Stimulated activated CD4-positive, alpha-beta T cell treated with anti-CD3 and anti-CD28 coated beads, Interleukin-2, amount 100 ng/mL, for 24 hours (primary cell): ENCODE results near the gene LIPC.

Source experiments
- DNase-seq, 2 donors: peaks; one replicate each; pipeline ENCODE4 v3.0.0-alpha.2; 2020

LIPC gene

DNA sequence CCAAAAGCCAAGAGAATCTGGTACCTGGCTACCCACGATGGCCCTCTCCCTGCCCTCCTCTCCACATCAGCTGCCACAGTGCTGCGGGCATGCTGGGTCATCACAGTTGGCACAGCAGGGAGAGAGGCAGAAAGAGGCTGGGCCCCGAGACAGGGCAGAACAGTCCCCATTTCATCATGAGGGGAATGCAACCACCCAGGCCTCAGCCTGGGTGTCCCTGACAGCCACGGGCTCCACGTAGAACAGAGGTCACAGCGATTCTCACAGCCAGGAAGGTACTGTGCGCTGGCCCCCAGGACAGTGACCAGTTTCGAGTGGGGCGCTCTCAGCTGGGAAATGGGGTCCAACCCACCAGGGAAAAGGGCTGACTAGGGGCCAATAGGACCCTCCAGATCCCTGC lies 6.3 kb downstream of the LIPC start:
- no peak for DNase-seq

DNA sequence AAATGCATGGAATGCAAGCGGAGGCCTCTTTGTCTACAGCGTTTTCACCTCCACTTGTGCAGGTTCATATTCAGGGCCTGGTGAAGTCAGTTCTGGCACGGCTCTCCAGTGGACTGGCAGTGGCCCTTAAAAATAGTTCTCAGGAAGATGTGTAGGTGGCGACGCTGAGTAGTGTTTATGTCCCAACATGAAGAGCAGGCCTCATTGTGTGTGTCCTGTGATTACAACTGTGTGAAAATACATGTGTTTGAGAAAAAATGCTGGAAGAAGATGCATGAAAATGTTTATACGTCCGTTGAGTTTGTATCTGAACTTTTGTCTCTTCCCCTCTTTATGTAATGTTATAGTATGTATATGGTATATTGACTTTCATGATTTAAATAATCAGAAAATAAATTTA lies 7.2 kb downstream of the LIPC start:
- peak in 1 of 2 donors; percentile 29 for DNase-seq

DNA sequence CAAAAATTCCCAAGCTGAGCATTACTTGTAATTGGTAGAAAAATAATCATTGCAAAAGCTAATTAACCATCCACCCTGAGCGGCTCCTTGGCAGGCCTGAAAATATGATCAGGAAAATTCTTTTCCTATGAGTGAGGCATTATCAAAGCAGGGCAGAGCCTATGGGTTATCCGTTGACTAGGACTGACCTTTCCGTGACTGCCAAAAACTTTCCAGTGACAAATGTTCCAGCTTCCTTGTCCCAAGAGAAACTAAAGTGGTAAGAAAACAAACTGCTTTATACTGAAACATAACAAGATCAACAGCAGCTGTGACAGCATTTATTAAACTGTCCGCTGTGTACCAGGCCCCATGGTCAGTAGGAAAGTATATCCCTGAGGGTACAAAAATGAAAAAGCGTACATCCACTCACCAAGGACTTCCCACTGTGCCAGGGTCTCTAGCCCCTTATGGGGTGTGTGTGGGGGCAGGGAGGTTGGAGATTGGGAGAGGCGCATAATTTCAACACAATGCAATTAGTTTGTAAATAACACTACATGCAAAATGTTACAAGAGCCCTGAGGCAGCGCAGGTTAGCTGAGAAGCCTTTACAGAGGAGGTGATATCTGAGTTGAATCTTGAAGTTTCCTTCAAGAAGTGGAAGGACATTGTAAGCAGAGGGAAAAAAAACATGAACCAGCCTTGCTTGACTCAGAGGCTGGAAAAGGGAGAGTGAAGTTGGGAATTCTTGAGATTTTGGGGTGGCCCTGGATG lies 8.5 kb downstream of the LIPC start:
- no peak for DNase-seq

DNA sequence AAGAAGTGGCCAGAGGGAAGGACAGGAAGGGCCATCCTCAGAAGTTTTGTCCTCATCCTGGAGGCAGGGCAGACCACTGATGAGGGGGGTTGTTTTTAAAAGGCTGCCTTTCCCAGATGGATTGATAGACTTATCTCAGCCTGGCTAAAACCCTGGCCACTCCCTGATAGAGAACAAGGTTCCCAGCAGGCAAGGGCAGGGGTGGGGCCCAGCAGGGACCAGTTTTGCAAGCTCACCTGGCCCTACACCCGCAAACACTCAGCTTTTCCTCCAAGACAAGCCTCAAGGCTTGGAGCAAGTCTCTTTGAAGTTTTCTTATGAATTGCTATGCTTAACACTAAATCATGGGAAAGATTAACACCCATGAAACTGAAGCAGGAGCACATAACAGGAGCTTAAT lies 9.1 kb downstream of the LIPC start:
- DNase-seq: no peak

DNA sequence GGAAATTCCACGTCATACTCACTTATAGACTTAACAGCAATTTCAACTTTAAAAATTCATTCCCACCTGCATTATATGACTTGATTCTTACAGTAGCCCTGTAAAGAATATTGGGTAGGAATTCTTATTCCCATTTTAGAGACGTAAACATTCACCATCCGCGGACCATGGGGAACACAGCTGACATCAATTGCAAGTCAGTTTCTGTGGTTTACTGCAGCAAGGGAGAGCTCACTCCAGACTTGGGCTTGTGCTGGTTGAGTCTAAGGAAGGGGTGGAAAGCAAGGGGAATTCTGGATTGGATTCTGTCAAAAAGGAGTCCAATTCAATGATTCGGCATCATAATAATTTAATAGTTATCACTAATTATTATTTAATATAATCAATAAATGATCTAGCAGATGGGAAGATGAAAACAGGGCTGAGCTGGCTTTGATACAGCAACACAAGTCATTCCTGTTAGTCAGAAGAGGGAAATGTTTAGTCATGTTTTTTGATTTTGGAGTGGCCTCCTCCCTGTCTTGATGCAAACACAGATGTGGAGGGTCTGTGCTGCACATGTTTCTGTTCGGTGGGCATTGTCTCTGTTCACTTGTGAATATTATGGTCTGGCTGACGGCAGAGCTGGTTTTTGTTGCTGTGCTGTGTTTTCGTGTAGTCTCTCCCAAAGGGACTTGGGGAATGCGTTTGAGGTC lies 9.7 kb downstream of the LIPC start:
- no peak for DNase-seq

DNA sequence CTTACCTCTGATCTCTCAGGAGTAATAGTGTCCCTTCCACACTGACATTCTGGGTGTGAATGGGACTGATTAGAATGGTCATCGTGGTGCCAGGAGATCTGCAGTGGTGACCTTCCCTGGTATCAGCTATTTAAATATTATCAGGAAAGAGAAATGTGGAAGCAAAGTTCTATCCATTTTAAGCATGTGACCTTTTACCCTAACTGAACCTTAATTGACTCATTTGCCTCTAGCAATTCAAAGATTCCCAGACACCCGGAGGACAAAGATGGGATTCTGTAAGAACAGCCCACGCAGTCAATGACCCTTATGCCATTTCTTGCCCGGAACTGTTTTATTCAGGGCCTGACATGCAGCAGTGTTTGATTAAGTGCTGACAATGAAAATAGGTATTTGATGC lies 10.3 kb downstream of the LIPC start:
- no peak for DNase-seq

DNA sequence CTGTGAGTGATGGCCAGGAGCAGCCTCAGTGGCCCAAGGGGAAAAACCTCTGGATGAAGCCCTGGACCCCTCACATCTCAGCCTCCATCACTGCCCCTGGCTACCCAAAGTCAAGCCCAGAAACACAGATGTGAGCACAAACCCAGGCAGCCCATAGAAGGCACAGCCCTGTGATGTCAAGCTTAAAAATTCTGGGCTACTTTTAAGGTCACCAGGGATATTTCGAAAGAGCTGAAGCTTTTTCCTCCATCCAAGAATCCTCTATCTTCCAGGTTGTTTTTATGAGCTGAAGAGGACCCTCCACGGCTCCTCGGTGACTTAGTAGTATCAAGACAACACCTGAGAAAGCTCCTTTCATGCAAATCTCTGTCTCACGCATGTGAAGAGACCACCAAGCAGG lies 11.5 kb downstream of the LIPC start:
- no peak for DNase-seq

DNA sequence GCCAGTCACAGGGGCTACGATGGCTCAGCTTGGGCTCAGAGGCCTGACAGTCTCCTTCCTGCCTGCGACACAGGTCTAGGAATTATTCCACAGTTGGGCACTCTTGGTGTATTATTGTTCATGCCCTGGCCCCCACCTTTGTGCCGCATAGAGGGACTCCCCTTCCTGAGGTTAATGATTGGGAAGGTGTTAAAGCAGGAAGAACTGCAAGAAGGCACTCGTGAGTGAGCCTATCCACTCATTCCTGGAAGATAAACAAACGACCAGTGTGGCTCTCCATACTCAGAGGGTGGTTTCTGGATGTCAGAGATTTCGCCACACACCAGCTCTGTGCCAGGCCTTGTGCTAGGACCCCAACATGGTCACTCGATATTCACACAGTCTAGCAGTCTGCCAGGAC lies 12.3 kb downstream of the LIPC start:
- no peak for DNase-seq

DNA sequence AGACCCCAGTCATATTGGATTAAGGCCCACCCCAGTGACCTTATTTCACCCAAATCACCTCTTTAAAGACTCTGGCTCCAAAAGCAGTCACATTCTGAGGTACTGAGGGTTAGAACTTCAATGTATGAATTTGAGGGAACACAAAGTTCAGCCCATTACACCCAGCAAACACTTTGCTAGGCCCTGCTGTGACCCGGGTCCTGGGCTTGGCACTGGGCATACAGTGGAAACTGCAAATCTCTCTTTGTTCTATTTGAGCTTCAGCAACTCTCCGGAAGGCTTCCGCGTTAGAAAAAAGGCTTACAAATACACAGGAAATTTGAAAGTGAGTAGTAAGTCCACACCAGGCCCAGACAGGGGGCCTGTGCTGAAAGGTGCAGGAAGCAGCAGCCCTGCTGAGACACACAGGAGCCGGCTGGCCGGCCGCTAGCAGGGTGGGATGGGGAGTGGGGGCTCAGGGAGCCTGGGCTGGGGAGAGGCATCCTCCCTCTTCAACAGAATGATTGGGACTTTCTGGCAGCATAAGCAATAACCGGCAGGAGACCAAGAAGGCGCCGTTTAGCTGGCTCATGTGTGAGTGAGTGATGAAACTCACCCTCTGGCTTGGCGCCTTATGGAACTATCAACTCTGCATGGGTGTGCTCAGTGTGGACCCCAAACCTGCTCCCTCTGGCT lies 13.0 kb downstream of the LIPC start:
- DNase-seq: no peak

DNA sequence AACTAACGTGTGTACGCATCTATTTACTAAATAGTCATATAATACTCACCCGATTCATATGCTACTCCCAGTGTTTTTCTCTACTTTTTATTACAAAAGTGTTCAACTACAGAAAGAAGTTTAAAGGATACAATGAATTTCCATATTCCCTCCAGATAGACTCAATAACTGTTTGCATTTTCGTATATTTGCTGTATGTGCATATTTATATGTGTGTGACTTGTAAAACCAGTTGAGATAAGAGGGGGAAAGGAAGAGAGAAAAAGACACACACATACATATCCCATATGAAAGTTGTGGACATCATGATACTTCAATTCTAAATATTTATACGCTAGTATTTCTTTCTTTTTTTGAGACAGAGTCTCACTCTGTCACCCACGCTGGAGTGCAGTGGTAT lies 14.1 kb downstream of the LIPC start:
- no peak for DNase-seq

DNA sequence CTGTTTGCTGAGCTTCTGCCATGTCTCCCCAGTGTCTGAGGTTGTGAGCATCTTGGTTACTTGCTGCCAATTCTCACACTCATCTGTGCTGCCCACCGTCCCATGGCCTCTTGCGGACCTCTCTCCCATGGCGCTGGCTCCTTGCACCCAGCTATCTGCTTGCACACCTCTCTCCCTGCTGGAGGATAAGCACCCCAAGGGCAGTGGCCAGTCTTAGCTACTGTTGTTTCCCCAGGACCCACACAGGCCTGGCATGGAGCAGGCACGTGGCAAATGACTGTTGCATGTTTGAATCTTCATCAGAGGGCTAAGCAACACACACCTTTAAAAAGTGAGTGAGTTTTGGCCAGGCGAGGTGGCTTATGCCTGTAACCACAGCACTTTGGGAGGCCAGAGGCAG lies 14.7 kb downstream of the LIPC start:
- no peak for DNase-seq

DNA sequence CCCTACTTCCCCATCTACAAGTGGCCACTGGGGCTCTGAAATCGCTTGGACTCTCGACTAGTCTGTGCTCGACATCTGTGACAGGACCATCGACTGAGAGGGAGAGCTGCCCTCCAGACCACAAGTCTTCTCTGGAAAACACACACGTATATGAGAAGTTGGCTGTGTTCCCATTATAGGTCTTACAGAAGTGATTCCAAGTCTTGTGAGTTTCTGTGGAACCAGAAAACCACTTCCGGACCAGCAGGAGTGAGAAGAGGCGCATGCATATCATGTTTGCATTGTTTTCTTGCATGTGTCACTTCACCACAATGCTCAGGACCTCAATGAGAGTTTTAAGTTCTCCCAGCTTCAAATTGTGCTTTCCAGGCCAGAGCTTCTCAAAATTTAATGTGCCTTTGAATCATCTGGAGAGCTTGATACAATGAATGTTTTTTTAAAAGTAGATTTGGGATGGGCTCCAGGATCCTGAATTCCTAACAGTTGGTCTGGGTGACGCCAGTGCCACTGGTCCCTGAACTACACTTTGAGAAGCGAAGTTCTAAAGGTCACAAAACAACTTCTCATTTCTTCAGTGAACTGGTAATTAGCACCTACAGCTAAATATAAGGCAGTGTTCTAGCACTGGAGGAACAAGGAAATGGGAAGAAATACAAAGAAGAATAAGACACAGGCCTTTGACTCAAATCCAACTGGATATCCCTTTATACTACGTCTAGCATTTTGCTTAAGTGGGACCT lies 15.7 kb downstream of the LIPC start:
- no peak for DNase-seq

DNA sequence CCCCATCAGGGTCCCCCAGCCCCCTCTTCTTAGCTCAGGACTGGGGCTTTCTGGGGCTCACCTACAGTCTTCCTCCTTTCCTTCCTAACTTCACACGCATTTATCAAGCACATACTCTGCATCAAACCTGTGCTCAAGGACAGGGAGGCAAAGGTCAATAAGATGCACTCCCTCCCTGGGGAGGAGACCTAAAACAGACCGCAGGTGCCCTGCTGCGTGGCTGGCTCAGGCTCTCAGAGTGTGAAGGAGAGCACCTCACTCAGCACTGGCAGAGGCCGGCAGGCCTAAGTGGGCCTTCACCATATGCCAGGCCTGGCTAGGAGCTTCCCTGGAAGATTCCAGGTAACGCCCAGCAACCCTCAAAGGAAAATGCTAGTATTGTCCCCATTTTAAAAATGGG lies 16.5 kb downstream of the LIPC start:
- no peak for DNase-seq

DNA sequence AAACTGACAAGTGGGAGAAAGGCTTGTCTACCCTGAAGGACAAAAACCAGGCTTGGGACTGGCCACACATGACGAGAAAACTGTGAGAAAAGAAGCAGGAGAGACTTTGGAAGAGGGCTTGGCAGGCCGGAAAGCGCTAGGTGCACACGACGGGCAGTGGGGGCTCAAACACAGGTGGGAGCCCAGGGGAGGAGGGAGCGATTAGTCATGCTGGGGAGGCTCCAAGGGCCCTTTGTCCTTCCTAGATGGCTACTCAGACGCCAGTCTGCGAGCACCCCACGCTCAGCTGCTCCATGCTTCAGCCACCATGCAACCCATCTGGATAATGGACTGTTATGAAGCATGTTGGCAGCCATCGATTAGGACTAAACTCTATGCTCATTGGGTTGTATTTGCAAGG lies 17.1 kb downstream of the LIPC start:
- DNase-seq: no peak

DNA sequence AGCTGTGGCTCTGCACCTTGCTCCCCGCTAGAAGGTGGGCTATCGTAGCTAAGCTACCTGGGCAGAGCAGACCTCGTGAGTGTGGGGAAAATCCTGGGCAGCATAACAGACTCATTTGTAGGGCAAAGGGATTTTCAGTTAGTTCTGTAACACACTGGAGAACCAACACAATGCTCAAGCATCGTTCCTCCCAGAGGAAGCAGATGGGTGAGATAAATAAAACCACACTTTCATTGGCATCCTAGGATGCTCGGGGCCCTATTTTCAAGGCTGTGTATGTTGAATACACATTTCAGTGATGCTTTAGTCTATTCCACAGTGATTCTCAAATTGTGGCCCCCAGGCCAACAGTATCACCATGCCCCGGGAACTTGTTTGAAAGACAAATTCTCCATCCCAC lies 20.0 kb downstream of the LIPC start:
- DNase-seq: no peak

DNA sequence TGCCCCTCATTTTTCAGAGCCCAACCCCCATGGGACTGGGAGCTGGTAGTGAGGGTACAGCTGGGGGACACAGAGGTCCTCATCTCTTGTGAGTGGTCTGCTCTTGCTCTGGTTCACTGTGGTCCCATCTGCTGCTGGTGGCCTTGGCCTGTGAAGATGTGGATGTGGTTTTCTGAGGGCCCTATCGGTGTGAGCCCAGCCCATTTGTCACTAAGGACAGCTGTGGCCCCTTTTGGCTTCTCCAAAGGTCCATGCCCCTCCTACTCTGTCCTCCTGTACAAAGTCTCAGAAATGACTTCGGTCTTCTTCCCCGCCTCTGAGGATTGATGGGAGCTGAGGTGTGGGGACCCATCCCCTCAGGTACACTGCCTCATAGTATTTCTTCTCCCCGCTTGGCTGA lies 21.0 kb downstream of the LIPC start:
- no peak for DNase-seq

DNA sequence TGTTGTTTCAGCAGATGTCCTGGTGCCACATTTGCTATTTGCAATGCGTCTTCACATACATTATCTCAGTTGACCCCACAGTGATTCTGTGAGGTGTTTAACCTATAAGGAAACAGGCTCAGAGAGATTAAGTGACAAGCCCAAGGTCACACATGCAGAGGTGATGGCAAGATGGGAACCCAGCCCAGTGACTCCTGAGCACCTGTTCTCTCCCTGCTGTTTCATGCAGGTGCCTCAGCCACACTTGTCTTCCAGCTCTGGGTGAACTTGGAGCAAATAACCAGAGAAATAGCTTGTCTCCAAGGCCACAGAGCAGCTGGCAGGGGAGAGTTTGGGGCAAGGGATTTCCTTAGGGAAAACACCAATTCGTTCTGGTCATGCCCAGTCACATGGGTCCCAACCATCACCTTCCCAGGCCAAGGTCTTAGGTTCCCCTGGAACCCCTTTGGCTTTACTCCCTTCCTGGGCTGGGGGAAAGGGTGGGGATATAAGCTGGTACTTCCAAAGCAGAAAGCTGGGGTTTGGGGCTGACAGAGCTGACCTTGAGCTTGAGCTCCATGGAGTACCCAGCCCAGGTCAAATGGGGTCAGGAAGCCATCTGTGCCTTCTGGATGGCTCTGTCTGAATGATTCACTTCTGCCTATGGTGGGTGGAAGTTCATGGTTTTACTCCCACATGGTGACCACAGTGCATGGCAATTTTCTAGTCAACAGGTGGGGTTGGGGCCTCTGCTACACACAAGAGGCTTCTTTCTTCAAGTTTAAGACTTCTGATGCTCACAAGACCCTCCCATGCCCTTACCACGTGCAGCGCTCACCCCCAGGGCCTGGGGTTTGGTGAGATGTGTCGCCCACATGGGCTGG lies 22.4 kb downstream of the LIPC start:
- peak; percentile 54 to 55 for DNase-seq

DNA sequence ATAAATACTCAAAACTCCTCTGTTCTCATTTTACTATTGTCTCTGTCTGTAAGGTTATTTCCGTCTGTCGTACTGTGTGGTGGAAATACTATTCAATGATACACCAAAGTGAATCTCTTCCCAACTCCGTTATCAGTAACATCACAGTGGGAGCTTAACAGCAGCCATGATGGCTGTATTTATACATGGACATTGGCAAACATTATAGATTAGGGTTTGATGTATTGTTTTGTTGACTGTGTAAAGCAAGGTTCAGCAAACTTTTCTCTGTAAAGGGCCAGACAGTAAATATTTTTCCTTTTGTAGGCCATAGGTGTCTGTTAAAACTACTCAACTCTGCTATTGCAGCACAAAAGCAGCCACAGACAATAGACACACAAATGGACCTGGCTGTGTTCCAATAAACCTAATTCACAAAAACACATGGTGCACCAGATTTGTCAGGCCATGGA lies 23.2 kb downstream of the LIPC start:
- DNase-seq: no peak

DNA sequence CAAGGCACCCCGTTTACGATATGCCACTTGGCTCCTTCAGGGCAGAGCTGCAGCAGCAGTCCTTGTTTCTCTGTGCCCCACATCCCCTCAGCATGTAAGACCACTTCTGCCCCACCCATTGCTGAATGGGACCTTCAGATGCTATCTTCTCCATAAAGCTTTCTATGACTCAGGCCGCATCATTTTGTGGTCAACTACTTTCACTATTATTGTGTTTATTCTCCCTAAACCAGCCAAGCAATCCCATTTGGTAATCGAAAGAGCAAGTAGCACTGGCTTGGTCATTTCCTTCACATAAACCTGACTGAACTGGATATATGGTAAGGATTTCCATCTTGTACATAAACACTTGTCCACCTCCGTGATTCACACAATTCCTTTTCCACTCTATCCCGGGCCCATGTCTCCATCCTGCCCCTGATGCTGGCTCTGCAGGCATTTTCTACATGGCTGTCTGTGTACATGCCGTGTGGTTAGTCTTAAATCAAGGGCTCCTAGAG lies 25.7 kb downstream of the LIPC start:
- DNase-seq: peak; percentile 27 to 42

DNA sequence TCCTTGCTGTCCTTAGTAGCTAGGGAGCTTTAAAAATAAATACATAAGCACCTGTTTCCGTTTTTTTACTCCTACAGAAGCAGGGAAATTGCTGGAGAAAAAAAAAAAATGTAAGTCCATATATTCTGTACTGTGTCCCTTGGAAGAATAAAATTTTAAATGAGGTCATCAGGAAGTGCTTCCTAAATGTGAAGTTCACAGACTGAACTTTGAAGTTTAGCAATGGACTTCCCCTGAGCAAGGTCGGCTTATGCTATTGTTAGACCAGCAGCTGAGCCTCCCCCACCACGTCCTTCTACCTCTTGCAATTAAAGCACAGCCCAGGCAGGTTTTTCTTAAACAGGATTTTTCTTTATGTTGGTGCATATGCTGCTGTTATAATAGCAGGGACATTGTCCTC lies 26.3 kb downstream of the LIPC start:
- no peak for DNase-seq

DNA sequence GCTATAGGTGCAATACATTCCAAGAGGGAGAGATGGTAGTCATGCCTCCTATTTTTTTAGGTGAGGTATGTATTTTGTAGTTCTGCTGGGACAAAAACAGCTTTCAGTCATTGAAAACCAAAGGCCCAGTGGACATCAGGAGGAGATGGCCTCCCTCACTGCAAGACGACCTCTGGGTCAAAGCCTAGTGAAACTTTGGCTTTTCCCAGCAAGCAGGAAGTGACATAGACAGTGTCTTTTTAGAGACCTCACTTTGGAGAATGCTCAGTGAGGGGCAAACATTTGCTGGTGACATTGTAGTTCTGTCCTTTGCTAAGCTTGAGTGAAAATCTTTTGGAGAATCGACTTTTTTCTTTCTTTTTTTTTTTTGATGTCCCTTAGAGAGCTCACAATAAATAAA lies 27.3 kb downstream of the LIPC start:
- no peak for DNase-seq

DNA sequence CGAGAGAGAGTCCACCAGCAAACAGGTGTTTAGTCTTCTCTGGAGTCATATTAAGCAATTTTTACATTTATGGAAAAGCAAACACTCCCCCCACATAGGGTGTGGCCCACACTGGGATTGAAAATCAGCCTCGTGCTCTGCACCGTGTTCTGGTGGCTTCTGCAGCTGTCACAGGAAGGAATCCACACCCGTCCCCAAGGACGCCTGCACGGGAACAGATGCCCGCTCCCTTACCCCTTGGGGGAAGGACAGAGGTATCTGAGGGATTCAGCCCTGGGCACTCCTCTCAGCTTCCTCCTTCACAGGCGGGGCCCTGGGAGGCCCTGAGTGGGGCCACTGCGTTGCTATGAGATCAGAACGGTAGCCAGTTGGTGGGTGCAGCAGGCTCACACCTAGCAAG lies 27.8 kb downstream of the LIPC start:
- DNase-seq: no peak
